GM10847 (cell line): ENCODE data around the gene AMBRA1.

Experiments
- POLR2A ChIP-seq: IDR thresholded peaks from 2 replicates; pipeline ENCODE4 v1.6.1; 2011; ENCODE audit not compliant: insufficient read length; ENCODE audit errors: extremely low read depth

AMBRA1 gene

DNA sequence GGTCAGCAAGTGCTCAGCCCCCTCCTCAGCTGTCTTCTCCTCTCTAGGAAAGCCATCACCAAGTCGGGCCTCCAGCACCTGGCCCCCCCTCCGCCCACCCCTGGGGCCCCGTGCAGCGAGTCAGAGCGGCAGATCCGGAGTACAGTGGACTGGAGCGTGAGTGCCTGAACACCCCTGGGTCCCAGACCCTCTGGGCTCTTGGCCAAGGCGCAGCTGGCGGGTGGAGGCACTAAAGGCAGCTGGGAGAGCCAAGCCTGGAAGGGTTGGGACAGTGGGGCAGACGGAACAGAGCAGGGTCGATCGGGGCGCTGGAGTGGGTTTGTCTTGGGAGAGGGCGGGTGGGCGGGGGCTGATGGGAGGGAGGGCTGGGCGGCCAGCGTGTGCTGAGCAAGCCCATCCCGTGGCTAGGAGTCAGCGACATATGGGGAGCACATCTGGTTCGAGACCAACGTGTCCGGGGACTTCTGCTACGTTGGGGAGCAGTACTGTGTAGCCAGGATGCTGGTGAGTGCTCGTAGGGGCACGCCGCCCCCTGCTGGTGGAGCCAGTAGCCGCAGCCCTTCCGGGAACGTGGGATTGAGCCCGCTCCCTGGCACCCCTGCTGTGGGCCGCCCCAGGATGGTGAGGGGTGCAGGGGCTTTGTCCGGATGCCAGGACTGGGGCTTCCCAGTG, 226.4 kb downstream of the AMBRA1 start:
- TF ChIP-seq POLR2A = no peak

DNA sequence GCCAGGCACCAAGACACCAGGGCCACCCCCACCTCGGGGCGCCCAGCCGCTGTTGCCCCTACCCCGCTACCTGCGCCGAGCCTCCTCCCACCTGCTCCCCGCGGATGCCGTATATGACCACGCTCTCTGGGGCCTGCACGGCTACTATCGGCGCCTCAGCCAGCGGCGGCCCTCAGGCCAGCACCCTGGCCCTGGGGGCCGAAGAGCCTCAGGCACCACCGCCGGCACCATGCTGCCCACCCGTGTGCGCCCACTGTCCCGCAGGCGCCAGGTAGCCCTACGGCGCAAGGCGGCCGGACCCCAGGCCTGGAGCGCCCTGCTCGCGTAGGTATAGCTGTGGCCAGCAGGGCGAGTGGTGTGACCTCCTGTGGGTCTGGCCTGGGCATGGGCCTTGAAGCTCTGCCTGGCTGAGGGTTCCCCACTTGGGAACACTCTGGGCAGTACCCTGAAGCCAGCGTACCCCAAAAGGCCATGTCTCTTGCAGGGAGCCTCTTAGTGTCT, 227.1 kb downstream of the AMBRA1 start:
- no peak for TF ChIP-seq POLR2A

- TF ChIP-seq POLR2A = no peak
Measured at GRCh38 chr11:46366260-46366659, 227.6 kb downstream of the AMBRA1 start.

- TF ChIP-seq POLR2A = no peak
Measured at GRCh38 chr11:46364791-46365190, 229.0 kb downstream of the AMBRA1 start.

GRCh38 chr11:46364056-46364455, 229.8 kb downstream of the AMBRA1 start:
- no peak for TF ChIP-seq POLR2A

DNA sequence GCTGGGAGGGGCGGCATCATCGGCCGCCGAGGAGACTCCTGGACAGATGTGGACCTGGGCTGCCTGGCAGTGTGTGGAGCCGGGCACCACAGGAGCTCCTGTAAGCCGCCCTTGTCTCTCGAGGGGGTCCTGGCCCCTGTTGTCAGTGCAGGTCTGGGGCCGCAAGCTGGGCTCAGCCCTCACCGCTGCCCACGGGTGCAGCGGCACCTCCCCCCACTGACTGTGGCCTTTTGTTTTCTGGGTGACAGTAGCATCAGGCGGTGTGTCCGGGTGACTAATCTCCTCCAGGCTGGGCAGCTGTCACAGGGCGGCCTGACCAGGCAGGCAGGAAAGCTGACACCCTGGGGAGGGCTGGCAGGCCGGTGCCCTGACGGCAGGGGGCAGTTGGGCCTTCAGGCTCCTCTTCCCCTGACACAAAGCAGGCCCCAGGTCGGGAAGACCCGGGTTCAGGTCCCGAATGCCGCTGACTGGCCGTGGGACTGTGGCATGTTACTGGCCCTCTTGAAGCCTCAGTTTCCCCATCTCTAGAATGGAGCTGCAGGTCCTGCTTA, 230.3 kb downstream of the AMBRA1 start:
- TF ChIP-seq POLR2A = no peak

DNA sequence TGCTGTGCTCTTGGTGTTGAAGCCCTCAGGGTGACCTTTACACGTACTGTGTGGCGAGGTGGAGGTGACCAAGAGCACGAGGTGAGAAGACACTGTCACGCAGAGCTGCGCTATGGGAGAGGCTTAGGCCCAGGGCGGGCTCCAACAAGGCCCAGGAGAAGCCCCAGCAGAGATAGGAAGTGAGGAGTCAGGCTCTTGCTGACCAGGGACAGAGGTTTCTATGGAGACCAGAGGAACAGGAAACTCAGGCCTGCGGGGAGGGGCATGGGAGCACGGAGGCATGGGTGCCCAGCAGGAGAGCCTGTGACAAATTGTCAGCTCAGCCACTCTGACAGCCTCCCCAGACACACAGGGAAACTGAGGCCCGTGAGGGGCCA, 230.8 kb downstream of the AMBRA1 start:
- TF ChIP-seq POLR2A = no peak

DNA sequence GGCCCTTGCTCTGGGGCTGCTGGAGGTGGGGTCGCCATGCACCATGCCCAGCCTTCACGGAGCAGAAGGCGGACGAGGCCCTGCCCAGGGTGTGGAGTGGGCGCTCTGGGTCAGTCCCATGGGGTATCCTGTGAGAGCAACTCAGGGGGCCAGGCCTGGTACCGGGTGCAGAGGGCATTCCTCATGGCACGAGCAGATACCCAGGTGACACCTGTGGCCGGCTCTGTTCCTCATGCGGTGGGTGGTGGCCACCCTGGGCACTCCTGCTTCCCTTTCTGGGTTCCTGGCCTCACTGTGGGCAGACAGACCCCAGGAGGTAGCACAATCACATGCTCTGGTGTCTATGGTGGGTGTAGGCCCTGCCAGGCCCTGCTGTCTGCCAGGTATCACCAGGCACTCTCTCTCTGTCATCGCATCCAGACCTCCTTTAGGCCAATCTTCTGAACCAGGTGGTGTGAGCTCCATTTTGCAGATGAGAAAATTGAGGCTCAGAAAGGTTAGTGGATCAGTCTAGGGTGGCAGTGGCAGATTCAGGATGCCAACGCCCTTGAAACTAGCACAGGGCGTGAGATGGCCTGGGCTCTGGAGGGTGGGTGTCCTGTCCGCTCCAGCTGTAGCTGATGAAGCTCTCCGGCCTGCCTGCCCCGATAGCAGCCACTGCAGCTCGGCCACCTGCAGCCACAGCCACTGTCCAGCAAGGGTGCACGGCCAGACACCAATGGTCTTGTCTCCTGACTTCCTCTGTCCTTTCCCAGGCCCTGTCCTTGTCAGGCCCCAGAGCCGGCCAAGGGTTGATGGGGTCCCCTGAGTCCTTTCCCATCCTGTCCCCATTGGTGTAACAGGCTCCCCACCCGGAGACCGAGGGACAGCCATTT, 231.4 kb downstream of the AMBRA1 start:
- TF ChIP-seq POLR2A = no peak

- TF ChIP-seq POLR2A = peak; percentile 55
Measured at GRCh38 chr11:46361283-46362155, 232.3 kb downstream of the AMBRA1 start.

DNA sequence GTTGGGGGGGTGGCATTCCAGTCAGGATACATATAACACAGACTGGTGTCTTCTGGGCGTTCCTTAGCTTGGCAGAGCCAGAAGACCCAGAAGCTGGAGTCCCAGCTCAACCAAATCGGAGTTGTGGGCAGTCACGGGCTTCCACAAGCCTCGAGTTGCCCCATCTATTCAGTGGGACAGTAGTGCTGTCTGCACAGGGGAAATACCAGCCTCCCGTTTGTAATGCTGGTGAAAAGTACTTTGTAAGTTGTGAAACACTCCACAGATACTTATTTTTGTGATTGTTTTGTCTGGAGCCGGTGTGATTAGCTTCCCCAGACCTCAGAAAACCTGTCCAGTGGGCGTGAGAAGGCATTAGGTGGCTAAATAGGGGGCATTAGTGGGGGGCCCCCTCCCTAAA, 232.9 kb downstream of the AMBRA1 start:
- TF ChIP-seq POLR2A = no peak

DNA sequence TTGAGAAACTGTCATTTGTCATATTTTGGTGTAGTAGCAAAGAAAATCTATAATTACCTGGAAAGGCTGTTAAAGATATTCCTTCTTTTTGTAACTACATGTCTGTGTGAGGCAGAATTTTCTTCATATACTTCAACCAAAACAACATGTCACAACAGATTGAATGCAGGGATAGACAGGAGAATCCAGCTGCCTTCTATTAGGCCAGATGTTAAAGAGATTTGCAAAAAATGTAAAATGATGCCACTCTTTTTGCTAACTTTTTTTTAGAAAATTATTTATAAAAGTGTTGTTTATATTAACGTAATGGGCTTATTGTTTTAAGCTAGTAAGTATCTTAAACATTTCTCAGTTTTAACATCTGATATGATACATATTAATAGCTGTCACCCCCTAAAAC, 233.9 kb downstream of the AMBRA1 start:
- no peak for TF ChIP-seq POLR2A

- TF ChIP-seq POLR2A = no peak
Measured at GRCh38 chr11:46357483-46357936, 236.3 kb downstream of the AMBRA1 start.

DNA sequence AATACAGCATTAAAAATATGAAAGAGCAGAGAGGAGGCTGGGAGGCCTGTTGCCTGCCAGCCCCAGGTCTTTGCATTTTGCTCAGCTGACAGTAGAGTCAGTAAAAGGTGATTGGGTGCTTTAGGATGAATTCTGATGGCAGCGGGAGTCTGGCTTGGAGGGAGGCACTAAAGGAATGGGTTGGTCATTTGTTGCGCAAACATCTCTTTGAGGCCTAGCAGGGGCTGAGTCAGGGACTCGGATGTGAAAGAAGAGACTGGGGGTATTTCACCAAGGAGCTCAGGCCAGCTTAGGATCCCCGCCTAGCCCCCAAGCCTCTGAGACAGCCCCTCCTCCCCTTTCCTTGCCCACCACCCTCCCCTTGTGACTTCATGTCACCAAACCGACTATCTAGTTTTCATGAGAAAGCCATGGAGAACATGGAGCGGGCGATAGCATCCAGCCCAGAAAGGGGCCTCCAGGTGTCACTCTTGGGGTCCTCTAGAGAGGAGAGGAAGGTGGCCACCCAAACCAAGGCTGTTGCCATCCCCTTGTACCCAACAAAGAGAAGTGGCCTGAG, 236.8 kb downstream of the AMBRA1 start:
- no peak for TF ChIP-seq POLR2A

DNA sequence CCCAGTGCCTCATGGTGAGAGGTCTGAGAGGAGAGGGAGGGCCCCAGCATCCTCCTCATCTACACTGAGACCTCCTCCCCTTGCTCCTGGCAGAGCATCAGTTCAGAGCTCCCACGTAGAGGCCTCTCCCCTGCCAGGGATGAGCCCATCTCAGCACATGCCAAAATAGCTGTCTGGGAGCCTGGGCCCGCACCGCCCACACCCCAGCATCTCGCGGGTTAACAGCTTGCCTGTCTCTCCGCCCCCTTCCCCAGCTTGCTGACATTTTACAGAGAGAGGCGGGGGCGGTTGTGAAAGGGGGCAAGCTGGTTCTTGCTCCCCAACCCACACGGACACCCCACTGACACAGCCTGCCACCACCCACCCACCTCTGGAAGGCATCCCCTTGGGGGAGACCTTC, 240.1 kb downstream of the AMBRA1 start:
- TF ChIP-seq POLR2A = no peak

GRCh38 chr11:46352063-46352841, 241.6 kb downstream of the AMBRA1 start:
- TF ChIP-seq POLR2A = no peak
